A549 (cell line): ENCODE data around the gene RAB8A. TPM values are rescaled to one million over a fixed set of nuclear protein-coding genes. Genes with fewer than 3 reads are reported as not detected.

ENCODE experiments used
- ATAC-seq, 2 experiments: fragments of 200-7000 bp in 1 of 2; fragments of >200 bp in 1 of 2; cut with Nextera tagmentation in 1 of 2; cut with Tn5 transposase in 1 of 2; 3 replicates each; pipeline versions ENCODE4 v1.8.0 to v1.9.1; 2018 to 2020; ENCODE audit warnings: mild to moderate bottlenecking in 1 of 2, moderate library complexity in 1 of 2
- CTCF ChIA-PET: fragments of 300-600 bp; sonication (Branson Sonifier 250); formaldehyde crosslinking; extraction: SDS; loops from one replicate; lab custom pipeline; 2021; ENCODE audit warnings: antibody characterized with exemption, inconsistent platforms; lab: Yijun Ruan, JAX
- POLR2A ChIA-PET: fragments of 350-600 bp; formaldehyde crosslinking; extraction: SDS; loops from one replicate; lab custom pipeline; 2021; ENCODE audit warnings: antibody characterized with exemption, inconsistent platforms; lab: Yijun Ruan, JAX
- DNase-seq, 2 experiments: peaks; one replicate each; pipeline versions ENCODE4 v3.0.0 to v3.0.0-alpha.2; 2011 to 2016; ENCODE audit warnings: low read depth in 1 of 2, low spot score in 1 of 2
- FAIRE-seq: peaks from 2 replicates; lab custom pipeline; 2011; peaks lifted over from hg19 to GRCh38; lab: Jason Lieb, UNC
- H3K27ac ChIP-seq, 2 experiments: fragments of >200 bp; sonication (Bioruptor Twin); formaldehyde crosslinking; 3 replicates each; pipeline ENCODE4 v1.5.1; 2016 to 2017
- H3K4me1 ChIP-seq: fragments of >200 bp; sonication (Bioruptor Twin); formaldehyde crosslinking; 3 replicates; pipeline ENCODE4 v1.6.1; 2016
- H3K4me2 ChIP-seq: fragments of >200 bp; sonication (Bioruptor Twin); formaldehyde crosslinking; 3 replicates; pipeline ENCODE4 v1.6.1; 2016
- H3K4me3 ChIP-seq: fragments of >200 bp; sonication (Bioruptor Twin); formaldehyde crosslinking; 3 replicates; pipeline ENCODE4 v1.5.1; 2016
- H3K9me3 ChIP-seq: fragments of >200 bp; sonication (Bioruptor Twin); formaldehyde crosslinking; 3 replicates; pipeline ENCODE4 v1.6.1; 2016
- BCL3 ChIP-seq: fragments of >200 bp; sonication (Bioruptor Twin); formaldehyde crosslinking; IDR thresholded peaks from 3 replicates; pipeline ENCODE4 v1.6.1; 2016
- BHLHE40 ChIP-seq: IDR thresholded peaks from 2 replicates; pipeline ENCODE4 v1.6.1; 2012; ENCODE audit warnings: low read depth, low read length, inconsistent platforms
- CBX2 ChIP-seq: fragments of 200-600 bp; sonication (generic); IDR thresholded peaks from 2 replicates; pipeline ENCODE4 v1.6.1; 2016; ENCODE audit warnings: low read depth, mild to moderate bottlenecking, borderline replicate concordance
- CBX8 ChIP-seq: fragments of 200-600 bp; sonication (generic); IDR thresholded peaks from 2 replicates; pipeline ENCODE4 v1.6.1; 2016
- CEBPB ChIP-seq, 2 experiments: fragments of >200 bp in 1 of 2; sonication (Bioruptor Twin) in 1 of 2; formaldehyde crosslinking in 1 of 2; IDR thresholded peaks; 2 replicates each; pipeline ENCODE4 v1.6.1; 2012 to 2016
- CHD2 ChIP-seq: fragments of 150-350 bp; IDR thresholded peaks from 2 replicates; pipeline ENCODE4 v1.6.1; 2014; ENCODE audit warnings: low read length; ENCODE audit not compliant: partially characterized antibody
- CTCF ChIP-seq: fragments of >200 bp; sonication (Bioruptor Twin); formaldehyde crosslinking; IDR thresholded peaks from 3 replicates; pipeline ENCODE4 v1.5.1; 2016
- EHF ChIP-seq: fragments of 250-450 bp; sonication (Bioruptor Pico); IDR thresholded peaks from 2 replicates; pipeline ENCODE4 v1.5.0; 2020; ENCODE audit warnings: mild to moderate bottlenecking
- ELK1 ChIP-seq: fragments of 150-350 bp; IDR thresholded peaks from 2 replicates; pipeline ENCODE4 v1.6.1; 2014; ENCODE audit warnings: low read depth, mild to moderate bottlenecking, low read length
- EP300 ChIP-seq, 2 experiments: fragments of >200 bp; sonication (Bioruptor Twin); formaldehyde crosslinking; IDR thresholded peaks; 2 replicates in 1 of 2; 3 replicates in 1 of 2; pipeline ENCODE4 v1.6.1; 2016 to 2017
- FOSB ChIP-seq: fragments of 250-450 bp; sonication (Bioruptor Pico); IDR thresholded peaks from 2 replicates; pipeline ENCODE4 v1.5.0; 2020; ENCODE audit warnings: mild to moderate bottlenecking, moderate library complexity
- FOSL2 ChIP-seq, 2 experiments: fragments of 450-650 bp in 1 of 2; fragments of >200 bp in 1 of 2; sonication (Bioruptor Twin) in 1 of 2; formaldehyde crosslinking; IDR thresholded peaks; 2 replicates each; pipeline versions ENCODE4 v1.5.0 to v1.6.1; 2016 to 2020; ENCODE audit warnings: mild to moderate bottlenecking in 1 of 2, moderate library complexity in 1 of 2
- FOXS1 ChIP-seq: fragments of 250-450 bp; sonication (Bioruptor Pico); IDR thresholded peaks from 2 replicates; pipeline ENCODE4 v1.5.0; 2020; ENCODE audit warnings: mild to moderate bottlenecking, moderate library complexity
- GATA3 ChIP-seq: IDR thresholded peaks from 2 replicates; pipeline ENCODE4 v1.6.1; 2012; ENCODE audit warnings: borderline replicate concordance
- HDAC2 ChIP-seq: fragments of 200-600 bp; sonication (generic); IDR thresholded peaks from 2 replicates; pipeline ENCODE4 v1.6.1; 2016
- HMGXB4 ChIP-seq: fragments of 250-450 bp; sonication (Bioruptor Pico); IDR thresholded peaks from 2 replicates; pipeline ENCODE4 v1.5.0; 2021; ENCODE audit warnings: mild to moderate bottlenecking, moderate library complexity, borderline replicate concordance
- HOXA7 ChIP-seq: fragments of 250-450 bp; sonication (Bioruptor Pico); IDR thresholded peaks from 2 replicates; pipeline ENCODE4 v1.5.0; 2020; ENCODE audit warnings: mild to moderate bottlenecking, moderate library complexity
- HOXB5 ChIP-seq: fragments of 250-450 bp; sonication (Bioruptor Pico); IDR thresholded peaks from 2 replicates; pipeline ENCODE4 v1.5.0; 2020; ENCODE audit warnings: mild to moderate bottlenecking, moderate library complexity
- JUN ChIP-seq, 2 experiments: fragments of >200 bp; sonication (Bioruptor Twin); formaldehyde crosslinking; IDR thresholded peaks; 2 replicates in 1 of 2; 3 replicates in 1 of 2; pipeline ENCODE4 v1.6.1; 2016 to 2017
- KDM1A ChIP-seq: fragments of 200-600 bp; sonication (generic); IDR thresholded peaks from 2 replicates; pipeline ENCODE4 v1.6.1; 2016; ENCODE audit warnings: low read depth, mild to moderate bottlenecking
- KDM5A ChIP-seq: fragments of 200-600 bp; sonication (generic); IDR thresholded peaks from 2 replicates; pipeline ENCODE4 v1.6.1; 2016; ENCODE audit warnings: antibody characterized with exemption, mild to moderate bottlenecking
- MAFK ChIP-seq: fragments of 450-650 bp; IDR thresholded peaks from 2 replicates; pipeline ENCODE4 v1.6.1; 2014; ENCODE audit not compliant: partially characterized antibody
- MAX ChIP-seq: IDR thresholded peaks from 2 replicates; pipeline ENCODE4 v1.6.1; 2012
- MYC ChIP-seq: IDR thresholded peaks from 2 replicates; pipeline ENCODE4 v1.6.1; 2012; ENCODE audit warnings: mild to moderate bottlenecking, inconsistent platforms, low read length, improper control_type of control experiment, borderline replicate concordance
- NR3C1 ChIP-seq: fragments of >200 bp; sonication (Bioruptor Twin); formaldehyde crosslinking; IDR thresholded peaks from 3 replicates; pipeline ENCODE4 v1.6.1; 2017
- PHF8 ChIP-seq: fragments of 200-600 bp; sonication (generic); IDR thresholded peaks from 2 replicates; pipeline ENCODE4 v1.6.1; 2016; ENCODE audit warnings: low read depth, mild to moderate bottlenecking, antibody characterized with exemption, moderate library complexity, borderline replicate concordance
- POLR2A ChIP-seq: IDR thresholded peaks from 2 replicates; pipeline ENCODE4 v1.6.1; 2012; ENCODE audit warnings: mild to moderate bottlenecking, low read length
- RNF2 ChIP-seq: fragments of 200-600 bp; sonication (generic); IDR thresholded peaks from 2 replicates; pipeline ENCODE4 v1.6.1; 2016; ENCODE audit warnings: low read depth, mild to moderate bottlenecking, antibody characterized with exemption, moderate library complexity, borderline replicate concordance
- SMC3 ChIP-seq: fragments of >200 bp; sonication (Bioruptor Twin); formaldehyde crosslinking; IDR thresholded peaks from 3 replicates; pipeline ENCODE4 v1.6.1; 2018; ENCODE audit warnings: inconsistent platforms
- TFCP2L1 ChIP-seq: fragments of 250-450 bp; sonication (Bioruptor Pico); IDR thresholded peaks from 2 replicates; pipeline ENCODE4 v1.5.0; 2021; ENCODE audit warnings: mild to moderate bottlenecking
- TP53 ChIP-seq: fragments of 250-450 bp; sonication (Bioruptor Pico); IDR thresholded peaks from 2 replicates; pipeline ENCODE4 v1.5.0; 2021; ENCODE audit warnings: mild to moderate bottlenecking, moderate library complexity
- USF2 ChIP-seq: fragments of 450-650 bp; IDR thresholded peaks from 2 replicates; pipeline ENCODE4 v1.6.1; 2014; ENCODE audit warnings: antibody characterized with exemption
- WGBS: methylation state at CpG from one replicate; pipeline ENCODE4 v1.1.6; 2017; ENCODE audit errors: missing lambda C conversion rate; 5-methylcytosine and 5-hydroxymethylcytosine counted together
- polyA plus RNA-seq, 4 experiments: library from polyadenylated mRNA; depleted of rRNA in 3 of 4; stranded (reverse); fragments of >200 nt; fragmentation: RNase III in 1 of 4; extraction: RNeasy Plus Mini Kit Qiagen cat#74134 plus additional on column Dnase treatment in 1 of 4; gene quantifications; 2 replicates in 3 of 4; 3 replicates in 1 of 4; pipeline ENCODE4 v1.2.3, GENCODE V29; 2011 to 2017

RAB8A gene
- polyA plus RNA-seq, 2 of the 4 experiments (the other 2 are of a cell fraction): 89.2 to 91.4 TPM

GRCh38 chr19:16113727-16114126 is 2.0 kb downstream of the RAB8A start:
- TF ChIP-seq EHF (no peak), TFCP2L1 (CRISPR knock-in tag) (no peak), MAX (no peak), GATA3 (no peak), CBX2 (no peak), JUN (IDR thresholded peaks at IDR 0.05) (no peak), CEBPB (IDR thresholded peaks at IDR 0.05) (no peak), POLR2A (no peak), HMGXB4 (CRISPR knock-in tag) (no peak), HOXB5 (no peak), NR3C1 (no peak), BCL3 (no peak), RNF2 (no peak), MAFK (no peak), HDAC2 (no peak), FOSL2 (IDR thresholded peaks at IDR 0.05) (no peak), FOSL2 (CRISPR knock-in tag; IDR thresholded peaks at IDR 0.05) (no peak)
- ChIA-PET CTCF (interaction anchor here (0.6 to 1.3 kb wide), 2 partner anchors 69 to 72 kb away, joined by 3 to 6 read pairs; no protein-coding TSS in a partner anchor), POLR2A (no interaction called here)
- ATAC-seq: no peak
- Histone ChIP-seq H3K9me3 (no peaks in the 10 kb centered on the region), H3K4me3 (no peak overlapping the region), H3K27ac (no peak overlapping the region), H3K4me2 (no peak overlapping the region), H3K4me1 (peaks cover 13% of the 10 kb centered on the region; the same call in 1 of the 3 replicates)
- DNase-seq: no peak
- FAIRE-seq: no peak
- WGBS: 87% methylated on average over 3 of the region's 3 CpGs

GRCh38 chr19:16115301-16116039 is 3.8 kb downstream of the RAB8A start:
- ATAC-seq (no peak), FAIRE-seq (no peak), DNase-seq (no peak)
- TF ChIP-seq TP53 (CRISPR knock-in tag) (no peak), ELK1 (no peak), KDM5A (no peak), SMC3 (no peak), CHD2 (no peak), EP300 (IDR thresholded peaks at IDR 0.05) (no peak), CEBPB (IDR thresholded peaks at IDR 0.05) (no peak), KDM1A (no peak), FOSB (CRISPR knock-in tag) (no peak), JUN (IDR thresholded peaks at IDR 0.05) (no peak), USF2 (no peak), BHLHE40 (no peak), FOXS1 (CRISPR knock-in tag) (no peak), PHF8 (no peak), HOXA7 (CRISPR knock-in tag) (no peak), POLR2A (no peak), CBX8 (no peak), CTCF (no peak), MYC (no peak), FOSL2 (IDR thresholded peaks at IDR 0.05) (no peak), FOSL2 (CRISPR knock-in tag; IDR thresholded peaks at IDR 0.05) (no peak)
- WGBS: 97% methylated on average over 9 of the region's 9 CpGs
- no peaks in the 10 kb centered on the region for H3K9me3 ChIP-seq
- CTCF ChIA-PET: interaction anchor here (0.6 to 0.7 kb wide), 3 partner anchors 19 to 74 kb away, joined by 4 to 6 read pairs (median 4); no protein-coding TSS in a partner anchor
- H3K4me2 ChIP-seq: no peak overlapping the region
- peaks cover 13% of the 10 kb centered on the region; the same call in 1 of the 3 replicates for H3K4me1 ChIP-seq
- H3K27ac ChIP-seq: no peak overlapping the region
- H3K4me3 ChIP-seq: no peak overlapping the region
- POLR2A ChIA-PET: no interaction called here
